ENCODE measurements around the gene MYCT1. TPM values are rescaled to one million over a fixed set of nuclear protein-coding genes. Genes with fewer than 3 reads are reported as not detected.
"Not testable (repeated sequence)": the region's sequence is repeated elsewhere in the genome, so short reads cannot be mapped to it uniquely, and the experiment has no call there.

The MYCT1 gene
- total RNA-seq, 1 donor from 2014 or later = 8.3 TPM

- H3K4me3 ChIP-seq = peak overlapping the region in 1 of 2 donors; percentile 15
- intact Hi-C loops (cut with DNase I) = no loop called here
Observed at GRCh38 chr6:152701081-152701862, 3.6 kb downstream of the MYCT1 start.

DNA sequence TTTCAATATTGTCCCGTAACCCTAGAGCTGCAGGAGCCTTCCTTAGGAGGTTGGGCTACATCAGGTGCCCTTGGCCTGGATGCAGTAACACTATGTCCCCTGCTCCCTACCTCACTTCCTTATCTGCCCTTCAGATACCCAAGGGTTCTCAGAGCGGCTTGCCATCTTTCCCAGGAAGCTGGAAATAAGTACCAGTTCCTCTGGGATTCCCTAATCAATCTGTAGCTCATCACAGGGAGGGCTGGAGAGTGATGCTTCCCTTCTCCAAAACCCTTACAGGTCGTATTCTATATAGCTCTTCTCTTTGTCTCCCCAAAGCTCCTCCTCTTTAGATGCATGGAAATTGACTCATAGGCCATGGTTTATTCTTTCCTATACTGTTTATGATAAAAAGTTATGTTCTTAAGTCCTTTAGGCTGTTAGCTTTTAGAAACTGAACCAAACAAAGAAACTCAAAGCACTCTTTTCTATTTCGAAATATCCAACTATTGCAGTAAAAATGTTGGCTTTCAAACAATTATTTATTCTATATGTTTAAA lies 4.2 kb downstream of the MYCT1 start:
- DNase-seq (ENCODE audit: extremely low spot score in 2 of 2) = no peak
- Histone ChIP-seq H3K9me3 (no peaks in the 10 kb centered on the region), H3K27ac (no peak overlapping the region), H3K4me3 (no peak overlapping the region), H3K4me1 (no peaks in the 10 kb centered on the region), H3K27me3 (no peaks in the 10 kb centered on the region), H3K36me3 (no peaks in the 10 kb centered on the region)
- no peak for TF ChIP-seq CTCF (IDR thresholded peaks at IDR 0.05)
- TF ChIP-seq POLR2AphosphoS5 (IDR thresholded peaks at IDR 0.05; ENCODE audit: insufficient read depth in 1 of 2, low read depth in 1 of 2) = no peak
- no peak for TF ChIP-seq POLR2A (IDR thresholded peaks at IDR 0.05)
- intact Hi-C loops (cut with DNase I) = no loop called here

More at GRCh38 chr6:152701081-152701862, 3.6 kb downstream of the MYCT1 start:
- H3K4me1 ChIP-seq = no peaks in the 10 kb centered on the region
- no peaks in the 10 kb centered on the region for H3K36me3 ChIP-seq
- DNase-seq (ENCODE audit: extremely low spot score in 2 of 2) = no peak
- no peak overlapping the region for H3K27ac ChIP-seq
- TF ChIP-seq POLR2A (IDR thresholded peaks at IDR 0.05) (no peak), POLR2AphosphoS5 (IDR thresholded peaks at IDR 0.05; ENCODE audit: insufficient read depth in 1 of 2, low read depth in 1 of 2) (no peak), CTCF (IDR thresholded peaks at IDR 0.05) (no peak)
- H3K27me3 ChIP-seq = no peaks in the 10 kb centered on the region
- no peaks in the 10 kb centered on the region for H3K9me3 ChIP-seq

GRCh38 chr6:152703750-152704149 lies 6.1 kb downstream of the MYCT1 start:
- H3K4me3 ChIP-seq; H3K4me1 ChIP-seq; H3K9me3 ChIP-seq; H3K27me3 ChIP-seq; H3K36me3 ChIP-seq; H3K27ac ChIP-seq; intact Hi-C loops (cut with DNase I); DNase-seq (ENCODE audit: extremely low spot score in 2 of 2): not testable (repeated sequence)

DNA sequence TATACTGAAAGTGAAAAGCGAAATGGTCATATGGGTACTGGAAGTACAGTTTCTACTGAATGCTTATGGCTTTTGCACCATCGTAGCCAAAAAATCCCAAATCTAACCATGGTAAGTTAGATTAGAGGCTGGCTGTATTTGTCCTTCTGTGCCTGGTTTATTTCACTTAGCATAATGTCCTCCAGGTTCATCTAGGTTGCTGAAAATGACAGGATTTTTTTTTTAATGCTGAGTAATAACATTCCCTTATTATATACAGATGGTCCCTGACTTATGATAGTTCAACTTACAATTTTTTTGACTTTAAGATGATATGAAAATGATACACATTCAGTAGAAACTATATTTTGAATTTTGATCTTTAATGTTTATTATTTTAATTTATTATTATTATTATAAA lies 7.6 kb downstream of the MYCT1 start:
- intact Hi-C loops (cut with DNase I) = no loop called here
- no peak for TF ChIP-seq CTCF (IDR thresholded peaks at IDR 0.05)
- TF ChIP-seq POLR2AphosphoS5 (IDR thresholded peaks at IDR 0.05; ENCODE audit: insufficient read depth in 1 of 2, low read depth in 1 of 2) = no peak
- no peak for TF ChIP-seq POLR2A (IDR thresholded peaks at IDR 0.05)
- no peaks in the 10 kb centered on the region for H3K27me3 ChIP-seq
- H3K9me3 ChIP-seq = no peaks in the 10 kb centered on the region
- no peak for DNase-seq (ENCODE audit: extremely low spot score in 2 of 2)
- no peak overlapping the region for H3K4me3 ChIP-seq
- no peak overlapping the region for H3K27ac ChIP-seq
- H3K4me1 ChIP-seq = no peaks in the 10 kb centered on the region
- H3K36me3 ChIP-seq = no peaks in the 10 kb centered on the region

DNA sequence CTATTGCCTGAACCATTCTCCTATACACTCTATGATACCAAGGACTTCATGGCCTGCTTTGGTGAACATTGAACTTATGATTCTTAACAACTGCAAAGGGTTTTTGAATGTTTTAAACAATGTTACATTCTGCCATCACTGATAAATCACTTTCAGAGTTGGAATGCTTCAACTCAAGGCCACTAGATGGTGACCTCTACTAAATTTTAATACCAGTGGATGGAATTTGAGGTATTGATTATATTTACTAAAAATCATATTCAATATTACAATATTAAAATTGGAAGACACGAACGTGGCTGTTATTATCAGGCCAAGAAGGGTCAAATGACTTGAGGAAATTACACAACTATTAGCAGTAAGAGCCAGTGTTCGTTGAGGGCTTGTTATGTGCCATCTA lies 18.6 kb downstream of the MYCT1 start:
- H3K27ac ChIP-seq = no peak overlapping the region
- no peak for DNase-seq (ENCODE audit: extremely low spot score in 2 of 2)
- TF ChIP-seq POLR2A (IDR thresholded peaks at IDR 0.05) (no peak), CTCF (IDR thresholded peaks at IDR 0.05) (no peak), POLR2AphosphoS5 (IDR thresholded peaks at IDR 0.05; ENCODE audit: insufficient read depth in 1 of 2, low read depth in 1 of 2) (no peak)
- H3K4me3 ChIP-seq = no peak overlapping the region
- no peaks in the 10 kb centered on the region for H3K27me3 ChIP-seq
- H3K36me3 ChIP-seq = no peaks in the 10 kb centered on the region
- no peaks in the 10 kb centered on the region for H3K4me1 ChIP-seq
- intact Hi-C loops (cut with DNase I) = no loop called here
- no peaks in the 10 kb centered on the region for H3K9me3 ChIP-seq
